ENCODE data around the gene MCUB. TPM values are rescaled to one million over a fixed set of nuclear protein-coding genes. Genes with fewer than 3 reads are reported as not detected.
A peak's percentile ranks its signal among the peaks of the same experiment; 100 is the strongest.

The MCUB gene
- total and polyA plus RNA-seq, 8 donors = 0.88 to 6.5 (median 2.9) TPM

- H3K27me3 ChIP-seq = no peaks in the 10 kb centered on the region
- DNase-seq (no peak), ATAC-seq (no peak), FAIRE-seq (no peak)
- intact Hi-C loops (cut with DNase I) = loop anchor here in 1 of 3 donors (10.0 kb wide), 1 partner anchor 106 kb away; the partner anchor contains the start of gene CFI
- no peak overlapping the region for H3K27ac ChIP-seq
- no peaks in the 10 kb centered on the region for H3K9me3 ChIP-seq
- H3K4me3 ChIP-seq = no peak overlapping the region
- 97 to 100% methylated on average over 1 of the region's 1 CpG for WGBS, 2 donors
- H3K4me1 ChIP-seq = peaks cover 0 to 8% (median 0%) of the 10 kb centered on the region in 3 donors
- no peak for TF ChIP-seq CTCF (IDR thresholded peaks at IDR 0.05)
- peaks cover 0 to 19% (median 4%) of the 10 kb centered on the region in 3 donors for H3K36me3 ChIP-seq
These were observed 138.6 kb downstream of the MCUB start for GRCh38 chr4:109698656-109699055.

- no peak overlapping the region for H3K27ac ChIP-seq
- 54 to 60% methylated on average over 8 of the region's 8 CpGs for WGBS, 2 donors
- no peak for ATAC-seq
- DNase-seq = no peak
- H3K4me3 ChIP-seq = no peak overlapping the region
- H3K9me3 ChIP-seq = no peaks in the 10 kb centered on the region
- peaks cover 6 to 11% (median 7%) of the 10 kb centered on the region in 3 donors for H3K4me1 ChIP-seq
- no peak for TF ChIP-seq CTCF (IDR thresholded peaks at IDR 0.05)
- peaks cover 0 to 12% (median 0%) of the 10 kb centered on the region in 3 donors for H3K36me3 ChIP-seq
- H3K27me3 ChIP-seq = no peaks in the 10 kb centered on the region
- intact Hi-C loops (cut with DNase I) = loop anchor here in 2 of 3 donors (10.0 kb wide), 1 partner anchor 105 kb away; the partner anchor contains the start of gene CFI (in 2 of the 2)
- FAIRE-seq = no peak
These were observed 139.6 kb downstream of the MCUB start for GRCh38 chr4:109699553-109700225.

- TF ChIP-seq CTCF (IDR thresholded peaks at IDR 0.05) = no peak
- Histone ChIP-seq H3K9me3 (no peaks in the 10 kb centered on the region), H3K36me3 (peaks cover 0 to 3% (median 0%) of the 10 kb centered on the region in 3 donors), H3K27me3 (no peaks in the 10 kb centered on the region), H3K4me1 (peaks cover 6 to 11% (median 7%) of the 10 kb centered on the region in 3 donors), H3K27ac (peak overlapping the region; percentile 59 to 95 (median 90)), H3K4me3 (peak overlapping the region; percentile 53 to 80 (median 68))
- FAIRE-seq (no peak), DNase-seq (no peak), ATAC-seq (peak in 2 of 4 donors; percentile 8 to 9)
- intact Hi-C loops (cut with DNase I) = loop anchor here in 1 of 3 donors (10.0 kb wide), 1 partner anchor 103 kb away; the partner anchor contains the start of gene CFI
- WGBS, 2 donors = 18 to 20% methylated on average over 21 of the region's 21 CpGs
These were observed 141.7 kb downstream of the MCUB start for GRCh38 chr4:109701566-109702410.

GRCh38 chr4:109702950-109703663 lies 143.1 kb downstream of the MCUB start, which contains the start of gene CASP6:
TSS of gene CASP6 (minus strand) at chr4:109703445. CDS start at chr4:109703395, 50 bp downstream.
- 1% methylated on average over 62 to 72 of the region's 72 CpGs for WGBS, 2 donors
- Histone ChIP-seq H3K27ac (peak within 1 kb of the TSS; percentile 59 to 95 (median 90)), H3K4me1 (peaks cover 6 to 11% (median 7%) of the 10 kb centered on the region in 3 donors), H3K36me3 (no peaks in the 10 kb centered on the region), H3K9me3 (no peaks in the 10 kb centered on the region), H3K27me3 (no peaks in the 10 kb centered on the region), H3K4me3 (peak within 1 kb of the TSS; percentile 53 to 80 (median 68))
- intact Hi-C loops (cut with DNase I) = loop anchor here in 1 of 3 donors (10.0 kb wide), 1 partner anchor 102 kb away; the partner anchor contains the start of gene CFI
- DNase-seq (peak; percentile 87 to 93 (median 91)), FAIRE-seq (no peak), ATAC-seq (peak; percentile 91 to 95 (median 92))
- peak; percentile 52 to 68 (median 56) for TF ChIP-seq CTCF (IDR thresholded peaks at IDR 0.05)
